Stimulated activated CD8-positive, alpha-beta memory T cell treated with anti-CD3 and anti-CD28 coated beads, Interleukin-15, amount 100 ng/mL, for 1 hour (primary cell): Measurements from ENCODE around the gene FOXS1.
"Not testable (repeated sequence)": the region's sequence is repeated elsewhere in the genome, so short reads cannot be mapped to it uniquely, and the experiment has no call there.

Experiments used
- DNase-seq: peaks from one replicate; pipeline ENCODE4 v3.0.0-alpha.2; 2020; ENCODE audit warnings: low read depth

The FOXS1 gene

DNA sequence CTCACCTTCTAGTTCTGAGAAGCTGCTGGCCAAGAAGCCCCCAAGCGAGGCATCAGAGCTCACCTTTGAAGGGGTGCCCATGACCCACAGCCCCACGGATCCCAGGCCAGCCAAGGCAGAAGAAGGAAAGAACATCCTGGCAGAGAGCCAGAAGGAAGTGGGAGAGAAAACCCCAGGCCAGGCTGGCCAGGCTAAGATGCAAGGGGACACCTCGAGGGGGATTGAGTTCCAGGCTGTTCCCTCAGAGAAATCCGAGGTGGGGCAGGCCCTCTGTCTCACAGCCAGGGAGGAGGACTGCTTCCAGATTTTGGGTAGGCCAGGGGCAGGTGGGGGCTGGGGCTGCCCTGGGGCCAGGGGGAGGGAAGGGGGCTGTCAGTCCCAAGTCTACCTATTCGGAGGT is 24.0 kb downstream of the FOXS1 start:
- DNase-seq = no peak

DNA sequence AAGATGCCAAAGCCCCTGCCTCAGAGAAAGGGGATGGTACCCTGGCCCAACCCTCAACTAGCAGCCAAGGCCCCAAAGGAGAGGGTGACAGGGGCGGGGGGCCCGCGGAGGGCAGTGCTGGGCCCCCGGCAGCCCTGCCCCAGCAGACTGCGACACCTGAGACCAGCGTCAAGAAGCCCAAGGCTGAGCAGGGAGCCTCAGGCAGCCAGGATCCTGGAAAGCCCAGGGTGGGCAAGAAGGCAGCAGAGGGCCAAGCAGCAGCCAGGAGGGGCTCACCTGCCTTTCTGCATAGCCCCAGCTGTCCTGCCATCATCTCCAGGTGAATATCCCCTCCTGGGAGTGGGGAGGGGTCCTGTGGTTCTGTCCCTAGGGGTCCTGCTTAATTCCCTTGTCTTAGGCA is 25.2 kb downstream of the FOXS1 start:
- DNase-seq = no peak

DNA sequence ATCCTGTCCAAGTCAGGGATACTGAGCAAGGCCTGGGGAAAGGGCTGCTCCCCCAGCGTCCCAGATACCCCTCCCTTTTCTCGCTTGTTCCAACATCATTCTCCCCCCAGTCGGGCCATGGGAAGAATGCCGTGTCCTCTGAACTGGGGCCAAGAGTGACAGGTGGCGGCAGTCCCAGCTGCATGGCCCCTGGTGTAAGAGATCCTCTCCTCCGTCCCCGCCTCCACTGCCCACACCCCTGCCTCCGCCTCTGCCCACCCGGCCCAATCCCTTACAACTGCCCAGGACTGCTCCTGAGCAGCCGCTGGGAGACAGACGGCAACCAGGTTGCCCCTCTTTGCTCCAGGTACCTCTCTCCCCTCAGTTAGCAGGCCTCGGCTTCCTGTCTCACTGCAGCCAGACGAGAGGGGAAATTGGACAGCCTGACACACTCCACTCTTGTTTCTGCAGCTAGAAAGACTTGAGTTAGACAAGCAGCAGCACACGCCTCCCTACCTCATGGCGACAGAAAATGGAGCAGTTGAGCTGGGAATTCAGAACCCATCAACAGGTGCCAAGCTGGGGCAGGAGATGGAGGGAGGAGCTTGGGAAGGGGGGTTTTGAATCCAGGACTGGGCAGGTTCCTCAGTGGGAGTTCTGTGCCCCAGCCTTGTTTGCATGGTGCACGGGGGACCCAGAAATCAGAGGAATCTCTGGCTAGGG is 26.2 kb downstream of the FOXS1 start, which contains the start of gene MYLK2:
Gene MYLK2, plus strand, starts transcription at position 274 of the 702 bp plus-strand sequence. Its CDS starts 225 bp downstream, at position 499.
- no peak for DNase-seq

DNA sequence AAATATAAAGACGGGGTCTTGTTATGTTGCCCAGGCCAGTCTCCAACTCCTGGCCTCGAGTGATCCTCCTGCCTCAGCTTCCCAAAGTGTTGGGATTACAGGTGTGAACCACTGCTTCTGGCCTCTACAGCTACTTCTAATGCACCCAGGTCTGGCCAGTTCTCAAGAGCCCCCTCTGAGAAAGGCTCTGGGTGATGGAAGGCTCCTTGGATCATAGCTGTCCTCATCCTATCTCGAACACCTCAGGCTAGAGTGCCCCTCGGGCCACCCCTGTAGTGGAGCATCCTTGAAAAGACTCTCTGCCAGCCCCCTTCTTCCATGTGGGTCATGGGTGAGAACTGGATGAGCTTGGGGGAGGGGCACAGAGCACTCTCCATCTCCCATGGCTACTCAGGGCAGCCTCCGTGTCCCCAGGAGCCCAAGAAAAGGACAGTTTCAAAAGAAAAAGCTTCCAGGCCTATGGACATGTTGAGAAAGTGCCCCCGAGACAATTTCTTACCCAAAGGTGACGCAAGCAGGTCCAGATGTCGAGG is 27.0 kb downstream of the FOXS1 start:
- DNase-seq = no peak

DNA sequence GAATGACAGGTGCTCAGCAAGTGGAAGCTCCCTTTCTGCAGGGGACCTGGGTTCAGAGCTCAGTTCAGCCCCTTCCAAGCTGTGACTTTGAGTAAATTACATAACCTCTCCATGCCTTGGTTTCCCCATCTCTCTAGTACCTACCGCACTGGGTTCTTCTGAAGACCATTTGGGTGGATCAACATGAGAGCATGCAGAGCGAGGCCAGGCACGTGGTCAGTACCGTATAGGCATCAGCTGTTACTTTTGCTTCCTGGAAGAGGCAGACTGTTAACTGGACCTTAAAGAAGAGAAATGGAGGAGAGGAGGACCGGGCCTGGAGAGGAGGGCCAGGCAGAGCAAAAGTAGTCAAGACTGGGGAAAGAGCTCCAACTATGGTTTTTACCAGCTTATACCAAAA is 27.9 kb downstream of the FOXS1 start:
- no peak for DNase-seq

DNA sequence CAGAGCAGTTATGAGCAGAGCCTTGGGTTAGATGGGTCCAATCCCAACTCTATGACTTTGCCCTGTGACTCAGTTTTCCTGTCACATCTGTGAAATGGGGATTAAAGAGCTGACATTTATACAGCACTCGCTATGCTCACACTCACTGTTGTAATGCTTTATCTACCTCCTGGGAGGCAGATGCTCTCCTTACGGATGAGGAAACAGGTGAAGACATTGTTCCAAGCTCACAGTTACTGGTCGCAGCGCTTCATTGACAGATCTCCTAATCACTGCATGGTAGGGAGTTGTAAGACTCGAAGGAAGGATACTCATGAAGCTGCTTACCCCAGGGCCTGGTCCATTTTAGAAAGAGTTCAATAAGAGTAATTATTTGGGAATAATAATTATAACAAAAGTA is 29.2 kb downstream of the FOXS1 start:
- DNase-seq = no peak

DNA sequence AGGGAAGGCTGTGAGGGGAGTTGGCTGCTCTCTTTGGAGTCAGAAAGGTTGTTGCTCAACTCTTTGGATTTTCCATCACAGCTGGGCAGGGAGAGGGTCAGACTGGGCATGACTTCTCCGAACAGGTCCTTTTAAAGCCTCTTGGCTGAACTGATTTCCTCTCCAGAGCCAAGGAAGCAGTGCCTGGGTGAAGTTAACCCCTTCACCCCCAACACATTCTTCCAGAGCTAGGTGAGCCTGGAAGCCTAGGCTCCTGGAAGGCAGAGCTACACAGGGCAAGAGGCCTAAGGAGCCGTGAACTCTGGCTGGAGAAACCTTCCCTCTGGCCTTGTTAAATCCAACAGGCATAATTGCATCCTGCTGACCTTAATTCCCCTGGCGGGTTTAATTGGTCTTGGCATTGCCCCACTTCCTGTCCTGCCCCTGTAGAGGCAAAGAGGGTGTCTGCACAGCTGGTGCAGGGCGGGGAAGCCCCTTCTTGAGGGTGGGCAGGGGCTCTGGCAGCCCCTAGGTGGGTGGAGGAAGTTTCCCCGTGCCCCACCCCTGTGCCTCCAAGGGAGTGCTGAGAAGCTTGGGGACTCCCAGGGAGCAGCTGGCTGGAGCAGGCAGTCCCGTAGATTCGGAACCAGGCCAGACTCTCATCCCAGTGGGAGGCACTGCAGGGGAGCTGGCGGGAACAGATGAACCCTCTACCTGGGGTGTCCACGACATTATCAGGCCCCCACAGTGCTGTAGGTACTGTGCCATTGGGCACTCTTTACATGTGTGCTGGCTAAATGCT is 29.8 kb downstream of the FOXS1 start:
- no peak for DNase-seq

DNA sequence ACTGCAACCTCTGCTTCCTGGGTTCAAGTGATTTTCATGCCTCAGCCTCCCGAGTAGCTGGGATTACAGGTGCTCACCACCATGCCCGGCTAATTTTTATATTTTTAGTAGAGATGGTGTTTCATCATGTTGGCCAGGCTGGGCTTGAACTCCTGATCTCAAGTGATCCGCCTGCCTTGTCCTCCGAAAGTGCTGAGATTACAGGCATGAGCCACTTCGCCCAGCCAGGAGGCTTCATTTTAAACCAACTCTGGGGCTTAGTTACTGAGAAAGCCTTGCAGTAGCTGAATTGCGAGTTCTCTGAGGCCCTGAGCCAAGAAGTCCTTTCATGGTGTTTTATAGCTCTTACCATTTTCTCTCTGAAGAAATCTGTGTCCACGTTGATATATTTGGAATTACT is 31.3 kb downstream of the FOXS1 start:
- DNase-seq = not testable (repeated sequence)

DNA sequence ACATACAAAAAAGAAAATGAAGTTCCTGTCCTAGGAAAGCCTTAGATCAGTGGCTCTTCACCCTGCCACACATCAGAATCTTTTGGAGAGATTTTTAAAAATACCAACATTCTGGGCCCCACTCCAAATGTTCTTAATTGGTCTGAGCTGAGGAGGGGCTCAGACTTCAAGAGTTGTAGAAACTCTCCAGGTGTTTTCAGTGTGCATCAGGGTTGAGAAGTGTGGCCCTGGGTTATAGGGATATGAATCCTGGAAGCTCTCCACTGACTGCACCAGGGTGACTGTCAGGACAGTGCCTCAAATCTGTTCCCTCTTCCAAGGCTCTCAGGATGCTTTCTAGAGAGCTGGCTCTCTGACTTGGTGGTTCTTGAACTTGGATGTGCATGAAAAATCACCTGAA is 31.8 kb downstream of the FOXS1 start:
- DNase-seq = no peak

DNA sequence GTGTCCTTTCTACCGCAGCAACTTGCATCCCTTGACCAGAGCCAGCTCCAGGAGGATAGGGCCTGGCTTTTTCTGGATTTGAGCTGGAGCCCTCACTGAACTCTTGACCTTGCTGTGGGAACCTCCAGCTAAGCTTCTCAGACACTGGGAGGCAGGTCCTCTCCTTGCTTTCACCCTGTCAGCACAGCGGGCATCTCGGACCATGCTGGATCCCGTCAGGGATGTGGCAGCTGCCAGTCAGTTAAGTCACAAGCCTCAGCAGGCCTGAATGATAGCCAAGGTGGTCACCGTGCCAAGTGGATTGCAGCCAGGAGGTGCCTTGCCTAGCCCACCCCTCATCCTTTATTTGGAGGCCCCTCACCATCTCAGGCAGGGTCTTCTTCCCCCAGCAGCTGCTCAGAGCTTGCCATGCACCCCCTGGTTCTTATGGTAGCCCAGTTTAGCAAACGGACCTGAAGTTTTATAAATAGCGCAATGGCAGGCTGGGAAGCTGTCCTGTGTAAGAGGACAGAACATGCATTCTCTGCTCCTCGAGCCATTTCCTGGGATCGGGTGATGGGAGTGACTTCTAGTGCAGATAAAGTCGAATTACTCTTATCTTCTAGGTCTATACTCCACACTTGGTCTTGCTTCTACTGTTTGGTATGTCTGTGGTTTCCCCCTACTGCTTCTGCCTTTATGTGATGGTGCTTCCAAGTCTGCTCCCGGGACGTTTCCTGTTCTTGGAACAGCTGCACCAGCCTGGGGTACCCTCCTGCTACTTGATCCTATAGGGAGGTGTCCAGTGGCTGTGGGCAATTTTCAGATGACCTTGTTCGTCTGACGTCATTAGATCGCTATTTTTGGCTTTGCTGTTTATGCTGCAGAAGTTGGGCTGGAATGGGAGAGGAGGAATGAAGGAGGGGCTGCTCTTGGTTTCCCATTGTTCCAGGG is 33.3 kb downstream of the FOXS1 start:
- no peak for DNase-seq

DNA sequence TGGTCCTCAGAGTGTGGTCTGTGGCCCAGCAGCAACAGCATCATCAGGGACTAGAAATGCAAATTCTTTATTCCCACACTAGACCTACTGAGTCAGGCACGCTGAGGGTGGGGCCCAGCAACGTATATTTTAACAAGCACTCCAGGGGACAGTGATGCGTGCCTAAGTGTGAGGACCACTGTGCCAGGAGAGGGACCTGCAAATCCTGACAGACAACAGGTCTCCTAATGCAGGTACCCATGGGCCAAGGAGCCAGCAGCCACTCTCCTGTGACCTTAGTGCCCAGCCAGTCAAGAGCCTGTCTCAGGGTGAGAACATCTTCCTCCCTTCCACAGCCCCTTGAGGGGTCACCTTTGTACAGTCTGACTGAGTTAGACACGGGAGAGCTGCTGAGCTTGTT is 34.2 kb downstream of the FOXS1 start:
- no peak for DNase-seq

DNA sequence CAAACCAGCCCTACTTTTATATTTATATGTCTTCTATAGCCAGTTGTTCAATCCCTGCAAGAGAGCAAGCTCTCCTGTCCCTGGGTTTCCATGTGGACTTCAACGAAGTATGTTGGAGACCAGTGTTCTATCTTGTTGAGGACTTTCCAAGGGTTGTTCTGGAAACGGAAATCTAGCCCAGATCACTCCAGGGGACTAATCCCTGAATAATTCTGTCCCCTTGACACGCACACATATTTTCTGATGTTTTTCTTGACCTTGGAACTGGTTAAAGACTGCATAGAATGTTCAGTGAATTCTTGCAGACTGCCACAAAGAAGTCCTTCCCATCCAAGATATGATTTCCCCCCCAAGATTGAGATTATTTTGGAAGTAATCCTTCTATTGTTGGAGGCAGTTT is 35.7 kb downstream of the FOXS1 start:
- DNase-seq = no peak

DNA sequence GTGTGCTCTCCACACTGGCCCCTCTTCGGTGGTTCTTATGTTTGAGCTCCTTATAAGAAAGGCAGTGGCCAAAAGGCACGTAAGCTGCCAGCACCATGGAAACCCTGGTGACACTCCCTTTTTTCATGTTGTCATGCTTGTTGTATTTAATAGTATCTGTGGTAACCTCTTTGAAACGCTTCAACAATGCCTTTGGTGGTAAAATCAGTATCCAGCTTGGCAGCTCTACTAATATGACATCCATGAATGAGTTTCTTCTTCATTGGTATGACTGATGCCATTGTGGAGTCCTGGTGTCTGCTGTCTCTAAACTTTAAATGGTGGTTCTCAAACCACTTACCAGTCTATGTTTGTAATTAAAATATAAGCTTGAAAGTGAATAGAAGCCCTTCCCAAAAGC is 36.9 kb downstream of the FOXS1 start:
- DNase-seq = no peak

DNA sequence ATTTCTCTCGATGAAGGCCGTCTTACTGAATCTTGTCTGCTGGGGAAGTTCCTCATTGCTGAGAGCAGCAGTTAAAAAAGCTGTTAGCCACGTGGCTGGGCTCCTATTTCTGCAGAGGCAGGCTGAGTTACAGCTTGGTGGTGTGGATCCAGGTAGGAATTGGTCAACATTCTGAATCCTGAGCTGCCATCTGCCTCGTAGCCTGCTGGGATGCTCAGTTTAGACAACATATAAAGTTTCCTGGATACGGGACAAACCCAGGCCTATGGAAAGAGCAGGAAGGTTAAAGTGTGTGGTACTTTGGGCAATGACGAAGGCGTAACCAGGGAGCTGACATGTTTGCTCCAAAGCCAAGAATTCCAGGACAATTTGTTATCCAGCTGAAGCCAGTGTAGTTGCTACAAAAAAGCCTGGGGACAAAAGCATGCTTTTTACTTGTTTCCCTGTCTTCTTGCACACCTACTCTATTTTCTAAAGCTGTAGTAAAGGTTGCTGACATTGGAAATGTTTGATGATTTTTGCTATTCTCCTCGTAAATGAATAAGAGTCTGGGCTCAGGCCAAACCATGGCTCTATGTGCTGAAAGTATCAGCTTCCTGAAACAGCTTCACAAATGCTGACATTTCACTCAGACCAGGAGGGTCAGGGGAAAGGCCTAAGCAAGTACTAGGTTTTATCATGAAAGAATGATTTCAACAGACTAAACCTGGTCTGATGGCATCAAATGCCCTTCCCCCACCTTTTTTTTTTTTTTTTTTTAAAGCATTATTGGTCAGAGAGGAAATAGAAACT is 38.6 kb downstream of the FOXS1 start:
- no peak for DNase-seq

DNA sequence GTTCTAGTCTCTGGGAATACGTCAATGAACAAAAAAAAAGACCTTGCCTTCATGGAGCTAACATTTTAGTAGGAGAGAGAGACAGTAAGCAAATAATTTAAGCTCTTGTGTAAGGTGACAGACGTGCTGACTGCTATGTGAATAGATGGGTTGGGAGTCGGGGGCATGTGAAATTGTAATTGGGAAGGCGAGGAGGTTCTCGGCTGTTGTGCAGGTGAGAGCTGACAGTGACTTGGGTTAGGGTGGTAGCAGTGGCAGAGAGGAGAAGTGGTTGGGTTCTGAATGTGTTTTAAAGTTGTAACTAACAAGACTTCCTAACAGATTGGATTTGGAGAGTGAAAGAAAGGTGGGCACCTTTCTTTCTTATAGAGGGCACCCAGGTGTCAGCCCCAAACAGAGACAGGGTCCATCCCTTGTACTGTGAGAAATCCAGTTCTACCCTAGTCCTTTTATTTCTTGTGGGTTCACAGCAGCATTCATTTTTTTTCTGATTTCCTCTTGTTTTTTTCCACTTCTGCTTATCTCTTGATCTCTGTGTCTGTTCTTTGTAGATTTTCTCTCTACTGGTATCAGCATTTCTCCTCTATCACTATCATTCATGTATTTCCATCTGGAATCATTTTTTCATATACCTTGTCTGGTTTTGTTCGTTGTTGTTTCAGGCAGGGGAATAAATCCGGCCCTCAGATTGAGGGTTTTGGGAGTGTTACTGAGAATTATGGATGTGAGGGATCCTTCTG is 41.7 kb downstream of the FOXS1 start:
- DNase-seq = no peak

DNA sequence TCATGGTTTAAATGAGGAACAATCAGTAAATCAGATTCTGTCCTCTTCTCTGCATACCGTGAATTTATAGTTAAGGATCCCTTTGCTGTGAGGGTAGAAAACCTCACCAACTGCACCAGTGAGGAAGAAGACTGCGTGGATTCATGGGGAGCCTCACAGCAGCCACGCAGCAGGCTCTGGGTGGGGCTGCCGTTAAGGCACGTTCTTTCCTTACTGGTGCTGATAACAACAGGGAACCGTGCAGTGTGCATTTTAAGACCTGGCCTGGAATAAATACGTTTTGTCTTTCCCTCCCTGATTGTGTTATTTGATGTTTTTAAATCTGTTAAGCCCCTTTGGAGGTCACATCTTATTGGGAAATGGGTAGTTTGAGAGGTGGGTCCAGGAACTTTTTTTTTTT is 43.9 kb downstream of the FOXS1 start:
- no peak for DNase-seq

DNA sequence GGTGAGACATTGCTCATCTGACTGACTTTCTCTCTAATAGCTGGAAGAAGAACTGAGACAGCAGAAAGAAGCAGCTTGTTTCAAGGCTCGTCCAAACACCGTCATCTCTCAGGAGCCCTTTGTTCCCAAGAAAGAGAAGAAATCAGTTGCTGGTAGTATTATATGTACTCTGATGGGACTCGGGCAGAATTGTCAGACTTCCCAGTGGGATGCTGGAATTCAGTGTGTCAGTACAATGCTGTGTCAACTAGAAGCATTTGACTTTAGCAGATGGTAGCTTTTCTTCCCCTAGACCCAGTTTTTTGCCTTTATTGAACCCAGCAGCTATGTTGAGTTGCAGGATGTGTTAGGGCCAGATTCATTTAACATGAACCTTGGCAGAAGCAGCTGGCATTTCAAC is 48.0 kb downstream of the FOXS1 start:
- no peak for DNase-seq
